Osteoblast (primary cell): ENCODE results near the gene NEDD4L. TPM values are rescaled to one million over a fixed set of nuclear protein-coding genes. Genes with fewer than 3 reads are reported as not detected.

Experiments used
- DNase-seq: peaks from one replicate; pipeline ENCODE4 v3.0.0; 2011; ENCODE audit warnings: low spot score, mixed read lengths; ENCODE audit not compliant: insufficient read length; ENCODE audit errors: missing footprints
- H2AFZ ChIP-seq: 2 replicates; pipeline ENCODE4 v1.6.0; 2011; ENCODE audit warnings: mild to moderate bottlenecking, low read length
- H3K27ac ChIP-seq: 2 replicates; pipeline ENCODE4 v1.5.1; 2011; ENCODE audit warnings: mild to moderate bottlenecking, low read depth, low read length, moderate library complexity
- H3K27me3 ChIP-seq: 2 replicates; pipeline ENCODE4 v1.6.0; 2012; ENCODE audit warnings: mild to moderate bottlenecking, control low read depth, inconsistent platforms, low read length, moderate library complexity; ENCODE audit not compliant: insufficient read depth
- H3K36me3 ChIP-seq: 2 replicates; pipeline ENCODE4 v1.5.1; 2011; ENCODE audit warnings: mild to moderate bottlenecking, low read length, control low read depth, moderate library complexity; ENCODE audit not compliant: insufficient read depth
- H3K4me1 ChIP-seq: 2 replicates; pipeline ENCODE4 v1.5.1; 2011; ENCODE audit warnings: mild to moderate bottlenecking, low read length, control low read depth, moderate library complexity; ENCODE audit not compliant: insufficient read depth
- H3K4me2 ChIP-seq: 2 replicates; pipeline ENCODE4 v1.6.0; 2011; ENCODE audit warnings: mild to moderate bottlenecking, low read length; ENCODE audit not compliant: insufficient read depth
- H3K4me3 ChIP-seq: fragments of 200-600 bp; sonication (generic); 3 replicates; pipeline ENCODE4 v1.5.1; 2012; ENCODE audit warnings: mild to moderate bottlenecking, low read length, inconsistent platforms; ENCODE audit not compliant: insufficient read depth
- H3K79me2 ChIP-seq: 2 replicates; pipeline ENCODE4 v1.6.0; 2012; ENCODE audit warnings: mild to moderate bottlenecking, low read length, control low read depth, inconsistent platforms; ENCODE audit not compliant: insufficient read depth
- H3K9me3 ChIP-seq: 2 replicates; pipeline ENCODE4 v1.5.1; 2011; ENCODE audit warnings: low read depth, low read length, control low read depth
- H4K20me1 ChIP-seq: 2 replicates; pipeline ENCODE4 v1.6.0; 2012; ENCODE audit warnings: mild to moderate bottlenecking, low read length, control low read depth; ENCODE audit not compliant: insufficient read depth
- CTCF ChIP-seq: IDR thresholded peaks from 2 replicates; pipeline ENCODE4 v1.5.1; 2011; ENCODE audit warnings: mild to moderate bottlenecking, low read depth, low read length, moderate library complexity; ENCODE audit errors: extremely low read depth
- total RNA-seq: library from RNA; depleted of rRNA; stranded (reverse); fragments of >200 nt; gene quantifications from 2 replicates; pipeline ENCODE4 v1.2.3, GENCODE V29; 2012

NEDD4L gene
- total RNA-seq, 1 donor, result 30.0 TPM

GRCh38 chr18:58338961-58339592 lies 295.1 kb downstream of the NEDD4L start:
- no peak overlapping the region for H3K27ac ChIP-seq
- H3K4me1 ChIP-seq, result no peaks in the 10 kb centered on the region
- no peaks in the 10 kb centered on the region for H3K79me2 ChIP-seq
- no peaks in the 10 kb centered on the region for H3K27me3 ChIP-seq
- DNase-seq, result no peak
- H3K4me3 ChIP-seq, result no peak overlapping the region
- no peak overlapping the region for H2AFZ ChIP-seq
- no peaks in the 10 kb centered on the region for H3K36me3 ChIP-seq
- no peaks in the 10 kb centered on the region for H4K20me1 ChIP-seq
- no peak for TF ChIP-seq CTCF
- no peaks in the 10 kb centered on the region for H3K9me3 ChIP-seq
- no peak overlapping the region for H3K4me2 ChIP-seq

GRCh38 chr18:58339890-58340289 lies 295.9 kb downstream of the NEDD4L start:
- Histone ChIP-seq H3K79me2 (no peaks in the 10 kb centered on the region), H3K9me3 (no peaks in the 10 kb centered on the region), H2AFZ (no peak overlapping the region), H4K20me1 (no peaks in the 10 kb centered on the region), H3K36me3 (no peaks in the 10 kb centered on the region), H3K27ac (no peak overlapping the region), H3K4me1 (no peaks in the 10 kb centered on the region), H3K4me3 (no peak overlapping the region), H3K27me3 (no peaks in the 10 kb centered on the region), H3K4me2 (no peak overlapping the region)
- no peak for DNase-seq
- no peak for TF ChIP-seq CTCF

- Histone ChIP-seq H4K20me1 (no peaks in the 10 kb centered on the region), H3K4me3 (no peak overlapping the region), H3K9me3 (no peaks in the 10 kb centered on the region), H3K4me2 (no peak overlapping the region), H3K27ac (no peak overlapping the region), H2AFZ (no peak overlapping the region), H3K27me3 (no peaks in the 10 kb centered on the region), H3K79me2 (no peaks in the 10 kb centered on the region), H3K4me1 (no peaks in the 10 kb centered on the region), H3K36me3 (no peaks in the 10 kb centered on the region)
- no peak for DNase-seq
- no peak for TF ChIP-seq CTCF
These were observed 297.9 kb downstream of the NEDD4L start for GRCh38 chr18:58341916-58342315.

GRCh38 chr18:58344080-58344670 lies 300.1 kb downstream of the NEDD4L start:
- no peak for TF ChIP-seq CTCF
- Histone ChIP-seq H3K9me3 (no peaks in the 10 kb centered on the region), H3K79me2 (no peaks in the 10 kb centered on the region), H3K4me2 (no peak overlapping the region), H3K27me3 (no peaks in the 10 kb centered on the region), H3K4me3 (no peak overlapping the region), H2AFZ (no peak overlapping the region), H3K4me1 (no peaks in the 10 kb centered on the region), H3K27ac (no peak overlapping the region), H4K20me1 (no peaks in the 10 kb centered on the region), H3K36me3 (no peaks in the 10 kb centered on the region)
- DNase-seq, result no peak
